ENCODE data around the gene SLC4A1. TPM values are rescaled to one million over a fixed set of nuclear protein-coding genes. Genes with fewer than 3 reads are reported as not detected.

Gene SLC4A1
- total RNA-seq, 1 experiment from 2014 or later = not detected

DNA sequence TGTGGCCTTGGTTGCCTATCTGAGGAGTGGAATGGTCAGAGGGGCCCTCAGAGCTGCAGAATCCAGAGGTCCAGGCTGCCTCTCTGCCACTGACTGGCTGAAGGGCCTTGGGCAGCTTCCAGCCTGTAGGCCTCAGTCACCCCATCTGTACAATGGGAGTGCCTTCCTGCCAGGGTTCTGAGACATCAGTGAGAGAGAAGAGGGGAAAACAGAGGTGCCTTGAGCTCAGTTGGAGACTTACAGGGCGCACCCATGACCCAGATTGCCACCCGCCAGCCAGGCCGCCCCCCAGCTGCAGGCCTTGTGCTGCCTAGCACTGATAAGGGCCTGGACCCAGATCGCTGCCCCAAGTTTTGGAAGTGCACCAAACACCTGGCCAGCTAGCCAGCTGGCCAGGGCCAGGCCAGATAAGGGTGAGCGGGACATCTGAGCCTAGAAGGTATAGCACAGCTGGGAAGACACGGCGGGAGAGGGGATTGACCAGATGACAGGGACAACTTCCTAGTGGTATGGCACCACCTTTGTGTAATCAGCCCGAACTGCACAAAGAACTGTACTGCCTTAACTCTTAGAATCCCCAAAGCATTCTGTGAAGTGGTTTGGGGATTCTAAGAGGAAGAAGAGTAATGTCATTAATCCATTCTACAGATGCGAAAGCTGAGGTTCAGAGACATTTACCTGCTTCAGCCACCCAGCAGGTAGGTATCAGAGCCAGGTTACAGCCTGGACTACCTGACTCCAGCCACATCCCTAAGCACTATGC, 1.4 kb downstream of the SLC4A1 start:
- Mint-ChIP-seq H3K9me3 (no peaks in the 10 kb centered on the region), H3K27ac (no peak overlapping the region), H3K36me3 (no peaks in the 10 kb centered on the region), H3K27me3 (ENCODE audit: low read depth) (no peaks in the 10 kb centered on the region; the same call in 1 of the 2 replicates), H3K4me3 (no peak overlapping the region), H3K4me1 (no peaks in the 10 kb centered on the region)
- ATAC-seq (no peak), DNase-seq (ENCODE audit: low spot score) (no peak)
- ChIA-PET CTCF (no interaction called here), POLR2A (no interaction called here)
- TF ChIP-seq ZNF317 (CRISPR knock-in tag; IDR thresholded peaks at IDR 0.05; ENCODE audit: borderline replicate concordance, low read depth) (no peak), USF1 (CRISPR knock-in tag; IDR thresholded peaks at IDR 0.05) (no peak), ATF1 (CRISPR knock-in tag; IDR thresholded peaks at IDR 0.05) (no peak), IRF1 (CRISPR knock-in tag; IDR thresholded peaks at IDR 0.05) (no peak), ZNF416 (CRISPR knock-in tag; IDR thresholded peaks at IDR 0.05) (no peak), ZNF396 (CRISPR knock-in tag; IDR thresholded peaks at IDR 0.05; ENCODE audit: borderline replicate concordance) (no peak), OVOL2 (CRISPR knock-in tag; IDR thresholded peaks at IDR 0.05; ENCODE audit: borderline replicate concordance) (no peak)
- TF ChIP-seq, protein P1, sequence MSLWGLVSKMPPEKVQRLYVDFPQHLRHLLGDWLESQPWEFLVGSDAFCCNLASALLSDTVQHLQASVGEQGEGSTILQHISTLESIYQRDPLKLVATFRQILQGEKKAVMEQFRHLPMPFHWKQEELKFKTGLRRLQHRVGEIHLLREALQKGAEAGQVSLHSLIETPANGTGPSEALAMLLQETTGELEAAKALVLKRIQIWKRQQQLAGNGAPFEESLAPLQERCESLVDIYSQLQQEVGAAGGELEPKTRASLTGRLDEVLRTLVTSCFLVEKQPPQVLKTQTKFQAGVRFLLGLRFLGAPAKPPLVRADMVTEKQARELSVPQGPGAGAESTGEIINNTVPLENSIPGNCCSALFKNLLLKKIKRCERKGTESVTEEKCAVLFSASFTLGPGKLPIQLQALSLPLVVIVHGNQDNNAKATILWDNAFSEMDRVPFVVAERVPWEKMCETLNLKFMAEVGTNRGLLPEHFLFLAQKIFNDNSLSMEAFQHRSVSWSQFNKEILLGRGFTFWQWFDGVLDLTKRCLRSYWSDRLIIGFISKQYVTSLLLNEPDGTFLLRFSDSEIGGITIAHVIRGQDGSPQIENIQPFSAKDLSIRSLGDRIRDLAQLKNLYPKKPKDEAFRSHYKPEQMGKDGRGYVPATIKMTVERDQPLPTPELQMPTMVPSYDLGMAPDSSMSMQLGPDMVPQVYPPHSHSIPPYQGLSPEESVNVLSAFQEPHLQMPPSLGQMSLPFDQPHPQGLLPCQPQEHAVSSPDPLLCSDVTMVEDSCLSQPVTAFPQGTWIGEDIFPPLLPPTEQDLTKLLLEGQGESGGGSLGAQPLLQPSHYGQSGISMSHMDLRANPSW (CRISPR knock-in tag; conservative IDR thresholded peaks at IDR 0.05; ENCODE audit: low read depth) = no peak
- TF ChIP-seq, protein P2, sequence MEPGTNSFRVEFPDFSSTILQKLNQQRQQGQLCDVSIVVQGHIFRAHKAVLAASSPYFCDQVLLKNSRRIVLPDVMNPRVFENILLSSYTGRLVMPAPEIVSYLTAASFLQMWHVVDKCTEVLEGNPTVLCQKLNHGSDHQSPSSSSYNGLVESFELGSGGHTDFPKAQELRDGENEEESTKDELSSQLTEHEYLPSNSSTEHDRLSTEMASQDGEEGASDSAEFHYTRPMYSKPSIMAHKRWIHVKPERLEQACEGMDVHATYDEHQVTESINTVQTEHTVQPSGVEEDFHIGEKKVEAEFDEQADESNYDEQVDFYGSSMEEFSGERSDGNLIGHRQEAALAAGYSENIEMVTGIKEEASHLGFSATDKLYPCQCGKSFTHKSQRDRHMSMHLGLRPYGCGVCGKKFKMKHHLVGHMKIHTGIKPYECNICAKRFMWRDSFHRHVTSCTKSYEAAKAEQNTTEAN (CRISPR knock-in tag; IDR thresholded peaks at IDR 0.05) = no peak
- TF ChIP-seq, protein P3, sequence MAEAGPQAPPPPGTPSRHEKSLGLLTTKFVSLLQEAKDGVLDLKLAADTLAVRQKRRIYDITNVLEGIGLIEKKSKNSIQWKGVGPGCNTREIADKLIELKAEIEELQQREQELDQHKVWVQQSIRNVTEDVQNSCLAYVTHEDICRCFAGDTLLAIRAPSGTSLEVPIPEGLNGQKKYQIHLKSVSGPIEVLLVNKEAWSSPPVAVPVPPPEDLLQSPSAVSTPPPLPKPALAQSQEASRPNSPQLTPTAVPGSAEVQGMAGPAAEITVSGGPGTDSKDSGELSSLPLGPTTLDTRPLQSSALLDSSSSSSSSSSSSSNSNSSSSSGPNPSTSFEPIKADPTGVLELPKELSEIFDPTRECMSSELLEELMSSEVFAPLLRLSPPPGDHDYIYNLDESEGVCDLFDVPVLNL (CRISPR knock-in tag; IDR thresholded peaks at IDR 0.05; ENCODE audit: borderline replicate concordance, low read depth) = no peak

DNA sequence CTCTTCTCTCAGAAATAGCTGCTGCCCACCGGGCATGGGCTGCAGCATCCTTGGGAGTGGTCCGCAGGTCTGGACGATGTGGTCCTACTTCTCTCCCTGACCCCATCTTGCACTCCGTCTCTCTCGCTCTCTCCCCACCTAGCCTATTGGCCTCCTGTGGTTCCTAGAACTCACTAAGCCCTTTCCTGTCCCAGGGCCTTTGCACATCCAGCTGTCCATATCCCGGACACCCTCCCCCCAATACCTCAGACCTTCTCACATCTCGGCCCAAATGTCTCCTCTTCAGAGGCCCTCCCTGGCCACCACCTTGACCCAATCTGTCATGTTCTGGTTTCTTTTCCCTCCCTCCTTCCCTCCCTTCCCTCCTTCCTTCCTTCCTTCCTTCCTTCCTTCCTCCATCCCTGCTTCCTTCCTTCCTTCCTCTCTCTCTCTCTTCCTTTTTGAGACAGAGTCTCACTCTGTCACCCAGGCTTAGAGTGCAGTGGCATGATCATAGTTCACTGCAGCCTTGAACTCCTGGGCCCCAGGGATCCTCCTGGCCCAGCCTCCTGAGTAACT, 4.5 kb downstream of the SLC4A1 start:
- Mint-ChIP-seq H3K27me3 (ENCODE audit: low read depth) (no peaks in the 10 kb centered on the region; the same call in 1 of the 2 replicates), H3K9me3 (no peaks in the 10 kb centered on the region), H3K27ac (no peak overlapping the region), H3K36me3 (no peaks in the 10 kb centered on the region), H3K4me3 (no peak overlapping the region), H3K4me1 (no peaks in the 10 kb centered on the region)
- ChIA-PET POLR2A (no interaction called here), CTCF (no interaction called here)
- no peak for TF ChIP-seq ZNF396 (CRISPR knock-in tag; IDR thresholded peaks at IDR 0.05; ENCODE audit: borderline replicate concordance)
- TF ChIP-seq, protein P4, sequence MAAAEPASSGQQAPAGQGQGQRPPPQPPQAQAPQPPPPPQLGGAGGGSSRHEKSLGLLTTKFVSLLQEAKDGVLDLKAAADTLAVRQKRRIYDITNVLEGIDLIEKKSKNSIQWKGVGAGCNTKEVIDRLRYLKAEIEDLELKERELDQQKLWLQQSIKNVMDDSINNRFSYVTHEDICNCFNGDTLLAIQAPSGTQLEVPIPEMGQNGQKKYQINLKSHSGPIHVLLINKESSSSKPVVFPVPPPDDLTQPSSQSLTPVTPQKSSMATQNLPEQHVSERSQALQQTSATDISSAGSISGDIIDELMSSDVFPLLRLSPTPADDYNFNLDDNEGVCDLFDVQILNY (CRISPR knock-in tag; IDR thresholded peaks at IDR 0.05) = no peak
- no peak for TF ChIP-seq TCF7 (CRISPR knock-in tag; IDR thresholded peaks at IDR 0.05; ENCODE audit: low read depth)
- no peak for TF ChIP-seq ZNF416 (CRISPR knock-in tag; IDR thresholded peaks at IDR 0.05)
- no peak for TF ChIP-seq CREB1 (CRISPR knock-in tag; IDR thresholded peaks at IDR 0.05)
- TF ChIP-seq NR2C2 (CRISPR knock-in tag; IDR thresholded peaks at IDR 0.05) = no peak
- no peak for TF ChIP-seq HMGA2 (CRISPR knock-in tag; IDR thresholded peaks at IDR 0.05)
- ATAC-seq (no peak), DNase-seq (ENCODE audit: low spot score) (no peak)
